ENCODE measurements around the gene LHX8. TPM values are rescaled to one million over a fixed set of nuclear protein-coding genes. Genes with fewer than 3 reads are reported as not detected.

The LHX8 gene
- total and polyA plus RNA-seq, 2 donors (not counting 3 experiments of a cell fraction or from before 2014, with no cell fraction given), result not detected

- FAIRE-seq (no peak), DNase-seq (ENCODE audit: low read depth, low spot score) (no peak)
- H3K4me1 ChIP-seq (ENCODE audit: control insufficient read depth, extremely low read depth, insufficient read depth, low read length), result no peaks in the 10 kb centered on the region
- BruUV-seq (replicated peaks), result no TSS peak
- TF ChIP-seq GATA2 (IDR thresholded peaks at IDR 0.05; ENCODE audit: insufficient read depth, insufficient read length, low read depth, low read length) (no peak), EZH2 (IDR thresholded peaks at IDR 0.05; ENCODE audit: borderline replicate concordance, low read depth, low read length, severe bottlenecking) (no peak)
- H3K27ac ChIP-seq (ENCODE audit: insufficient read depth, low read depth, low read length), result no peak overlapping the region
- H3K79me2 ChIP-seq (ENCODE audit: control insufficient read depth, insufficient read depth, low read length), result no peaks in the 10 kb centered on the region
- no peaks in the 10 kb centered on the region for H3K9me3 ChIP-seq (replicated peaks; ENCODE audit: control insufficient read depth, insufficient read depth, low read length)
- POLR2A ChIA-PET, result no interaction called here
- H4K20me1 ChIP-seq (replicated peaks; ENCODE audit: control insufficient read depth, extremely low read depth, insufficient read depth, low read length), result no peaks in the 10 kb centered on the region
- no peak overlapping the region for H3K4me3 ChIP-seq (replicated peaks in 1 of 3; ENCODE audit: insufficient read depth in 1 of 3, low read depth in 1 of 3, low read length in 3 of 3)
- CTCF ChIA-PET, result no interaction called here
- H3K4me2 ChIP-seq (ENCODE audit: insufficient read depth, low read length), result no peak overlapping the region
- H3K36me3 ChIP-seq (ENCODE audit: control insufficient read depth in 2 of 2, extremely low read depth in 1 of 2, insufficient read depth in 2 of 2, low read length in 2 of 2), result no peaks in the 10 kb centered on the region
- H3K9me1 ChIP-seq (replicated peaks; ENCODE audit: control insufficient read depth, extremely low read depth, insufficient read depth, low read length), result no peaks in the 10 kb centered on the region
- intact Hi-C loops (cut with micrococcal nuclease) (no loop called here), dilution Hi-C loops (cut with MboI; ENCODE audit: extremely low pct_ligation_motif_present, low sequenced_read_pairs) (no loop called here)
- H3K27me3 ChIP-seq (ENCODE audit: control insufficient read depth in 2 of 2, insufficient read depth in 2 of 2, low read length in 2 of 2), result no peaks in the 10 kb centered on the region
- H3K9ac ChIP-seq (replicated peaks; ENCODE audit: extremely low read depth, insufficient read depth, low read length), result no peak overlapping the region
- H2AFZ ChIP-seq (ENCODE audit: low read depth, low read length), result no peak overlapping the region
These were observed 46.9 kb upstream of the LHX8 start for GRCh38 chr1:75087278-75087677.

GRCh38 chr1:75092141-75092540 is 42.0 kb upstream of the LHX8 start:
- intact Hi-C loops (cut with micrococcal nuclease), result no loop called here

More at GRCh38 chr1:75092141-75092540, 42.0 kb upstream of the LHX8 start:
- no peak overlapping the region for H3K27ac ChIP-seq (ENCODE audit: insufficient read depth, low read depth, low read length)
- BruUV-seq (replicated peaks), result no TSS peak
- H3K4me1 ChIP-seq (ENCODE audit: control insufficient read depth, extremely low read depth, insufficient read depth, low read length), result no peaks in the 10 kb centered on the region
- no peaks in the 10 kb centered on the region for H3K36me3 ChIP-seq (ENCODE audit: control insufficient read depth in 2 of 2, extremely low read depth in 1 of 2, insufficient read depth in 2 of 2, low read length in 2 of 2)
- dilution Hi-C loops (cut with MboI; ENCODE audit: extremely low pct_ligation_motif_present, low sequenced_read_pairs), result no loop called here
- H3K27me3 ChIP-seq (ENCODE audit: control insufficient read depth in 2 of 2, insufficient read depth in 2 of 2, low read length in 2 of 2), result no peaks in the 10 kb centered on the region
- H3K4me3 ChIP-seq (replicated peaks in 1 of 3; ENCODE audit: insufficient read depth in 1 of 3, low read depth in 1 of 3, low read length in 3 of 3), result no peak overlapping the region
- no peaks in the 10 kb centered on the region for H3K9me3 ChIP-seq (replicated peaks; ENCODE audit: control insufficient read depth, insufficient read depth, low read length)
- no peak overlapping the region for H2AFZ ChIP-seq (ENCODE audit: low read depth, low read length)
- FAIRE-seq (no peak), DNase-seq (ENCODE audit: low read depth, low spot score) (no peak)
- no peak overlapping the region for H3K9ac ChIP-seq (replicated peaks; ENCODE audit: extremely low read depth, insufficient read depth, low read length)
- ChIA-PET CTCF (no interaction called here), POLR2A (no interaction called here)
- TF ChIP-seq POLR2A (IDR thresholded peaks at IDR 0.05; ENCODE audit: low read depth, low read length) (no peak), FOS (IDR thresholded peaks at IDR 0.05; ENCODE audit: borderline replicate concordance, insufficient read depth, low read length) (no peak), POLR2AphosphoS5 (IDR thresholded peaks at IDR 0.05; ENCODE audit: insufficient read depth, low read depth, low read length) (no peak), CTCF (IDR thresholded peaks at IDR 0.05; ENCODE audit: extremely low read depth in 1 of 2, insufficient read depth in 1 of 2, low read depth in 1 of 2, low read length in 2 of 2) (no peak), MAX (IDR thresholded peaks at IDR 0.05; ENCODE audit: insufficient read depth, insufficient read length) (no peak), EZH2 (IDR thresholded peaks at IDR 0.05; ENCODE audit: borderline replicate concordance, low read depth, low read length, severe bottlenecking) (no peak), GATA2 (IDR thresholded peaks at IDR 0.05; ENCODE audit: insufficient read depth, insufficient read length, low read depth, low read length) (no peak), JUN (IDR thresholded peaks at IDR 0.05; ENCODE audit: borderline replicate concordance, insufficient read depth, insufficient read length, low read depth) (no peak), MYC (IDR thresholded peaks at IDR 0.05; ENCODE audit: low read depth, low read length) (no peak)
- H3K79me2 ChIP-seq (ENCODE audit: control insufficient read depth, insufficient read depth, low read length), result no peaks in the 10 kb centered on the region
- no peak overlapping the region for H3K4me2 ChIP-seq (ENCODE audit: insufficient read depth, low read length)
- no peaks in the 10 kb centered on the region for H3K9me1 ChIP-seq (replicated peaks; ENCODE audit: control insufficient read depth, extremely low read depth, insufficient read depth, low read length)
- no peaks in the 10 kb centered on the region for H4K20me1 ChIP-seq (replicated peaks; ENCODE audit: control insufficient read depth, extremely low read depth, insufficient read depth, low read length)
